GM10248 (cell line): ENCODE measurements around the gene PAQR5.

Experiments used
- CTCF ChIA-PET: fragments of 300-600 bp; sonication (Branson Sonifier 250); formaldehyde crosslinking; extraction: SDS; loops from one replicate; lab custom pipeline; 2021; ENCODE audit warnings: antibody characterized with exemption; lab: Yijun Ruan, JAX
- POLR2A ChIA-PET: fragments of 350-650 bp; sonication (Branson Sonifier 250); formaldehyde crosslinking; extraction: SDS; loops from one replicate; lab custom pipeline; 2020; ENCODE audit warnings: antibody characterized with exemption; lab: Yijun Ruan, JAX
- DNase-seq: peaks from one replicate; pipeline ENCODE4 v3.0.0; 2012; ENCODE audit errors: extremely low spot score
- TF ChIP-seq, protein P1 (sequence below): IDR thresholded peaks from 2 replicates; pipeline ENCODE4 v1.5.1; 2012; ENCODE audit warnings: mild to moderate bottlenecking, low read depth; ENCODE audit errors: extremely low read depth, missing control alignments, control extremely low read depth

PAQR5 gene

DNA sequence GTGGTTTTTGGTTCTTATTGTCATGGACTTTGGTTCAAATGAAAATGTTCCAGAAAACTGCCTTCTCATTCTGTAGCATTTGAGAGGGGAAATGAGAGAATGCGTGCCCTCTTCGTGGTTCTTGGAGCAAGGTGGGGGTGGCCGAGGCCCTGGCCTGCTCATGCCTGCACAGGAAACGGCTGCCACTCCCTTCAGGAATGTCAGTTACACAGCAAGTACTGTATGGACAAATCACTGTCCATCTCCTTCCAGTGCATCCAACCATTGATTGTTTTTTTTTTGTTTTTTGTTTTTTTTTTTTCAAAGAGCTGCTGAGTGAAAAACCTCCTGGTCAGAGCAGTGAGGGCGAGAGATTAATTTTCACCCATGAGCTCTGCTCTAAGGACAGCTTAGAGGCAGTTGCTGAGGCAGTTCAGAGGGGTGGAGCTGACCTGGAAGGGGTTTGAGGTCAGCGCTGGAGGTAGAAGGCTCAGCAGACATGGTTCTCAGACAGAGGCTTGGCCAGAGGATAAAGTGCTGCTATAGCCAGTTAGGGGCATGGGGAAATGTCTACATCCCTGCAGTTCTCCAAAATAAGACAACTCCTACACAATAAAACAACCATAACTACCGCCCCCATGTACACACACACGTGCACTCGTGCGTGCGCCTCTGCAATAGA is 95.2 kb downstream of the PAQR5 start:
- POLR2A ChIA-PET: interaction anchor here (0.7 kb wide), 1 partner anchor 242 kb away, joined by 4 read pairs; no protein-coding TSS in a partner anchor
- CTCF ChIA-PET: interaction anchor here (0.8 to 6.6 kb wide), 18 partner anchors 12 to 363 kb away, joined by 3 to 50 read pairs (median 4); partner anchors contain the start of gene KIF23
- TF ChIP-seq, protein P1, sequence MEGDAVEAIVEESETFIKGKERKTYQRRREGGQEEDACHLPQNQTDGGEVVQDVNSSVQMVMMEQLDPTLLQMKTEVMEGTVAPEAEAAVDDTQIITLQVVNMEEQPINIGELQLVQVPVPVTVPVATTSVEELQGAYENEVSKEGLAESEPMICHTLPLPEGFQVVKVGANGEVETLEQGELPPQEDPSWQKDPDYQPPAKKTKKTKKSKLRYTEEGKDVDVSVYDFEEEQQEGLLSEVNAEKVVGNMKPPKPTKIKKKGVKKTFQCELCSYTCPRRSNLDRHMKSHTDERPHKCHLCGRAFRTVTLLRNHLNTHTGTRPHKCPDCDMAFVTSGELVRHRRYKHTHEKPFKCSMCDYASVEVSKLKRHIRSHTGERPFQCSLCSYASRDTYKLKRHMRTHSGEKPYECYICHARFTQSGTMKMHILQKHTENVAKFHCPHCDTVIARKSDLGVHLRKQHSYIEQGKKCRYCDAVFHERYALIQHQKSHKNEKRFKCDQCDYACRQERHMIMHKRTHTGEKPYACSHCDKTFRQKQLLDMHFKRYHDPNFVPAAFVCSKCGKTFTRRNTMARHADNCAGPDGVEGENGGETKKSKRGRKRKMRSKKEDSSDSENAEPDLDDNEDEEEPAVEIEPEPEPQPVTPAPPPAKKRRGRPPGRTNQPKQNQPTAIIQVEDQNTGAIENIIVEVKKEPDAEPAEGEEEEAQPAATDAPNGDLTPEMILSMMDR: no peak
- DNase-seq: no peak

DNA sequence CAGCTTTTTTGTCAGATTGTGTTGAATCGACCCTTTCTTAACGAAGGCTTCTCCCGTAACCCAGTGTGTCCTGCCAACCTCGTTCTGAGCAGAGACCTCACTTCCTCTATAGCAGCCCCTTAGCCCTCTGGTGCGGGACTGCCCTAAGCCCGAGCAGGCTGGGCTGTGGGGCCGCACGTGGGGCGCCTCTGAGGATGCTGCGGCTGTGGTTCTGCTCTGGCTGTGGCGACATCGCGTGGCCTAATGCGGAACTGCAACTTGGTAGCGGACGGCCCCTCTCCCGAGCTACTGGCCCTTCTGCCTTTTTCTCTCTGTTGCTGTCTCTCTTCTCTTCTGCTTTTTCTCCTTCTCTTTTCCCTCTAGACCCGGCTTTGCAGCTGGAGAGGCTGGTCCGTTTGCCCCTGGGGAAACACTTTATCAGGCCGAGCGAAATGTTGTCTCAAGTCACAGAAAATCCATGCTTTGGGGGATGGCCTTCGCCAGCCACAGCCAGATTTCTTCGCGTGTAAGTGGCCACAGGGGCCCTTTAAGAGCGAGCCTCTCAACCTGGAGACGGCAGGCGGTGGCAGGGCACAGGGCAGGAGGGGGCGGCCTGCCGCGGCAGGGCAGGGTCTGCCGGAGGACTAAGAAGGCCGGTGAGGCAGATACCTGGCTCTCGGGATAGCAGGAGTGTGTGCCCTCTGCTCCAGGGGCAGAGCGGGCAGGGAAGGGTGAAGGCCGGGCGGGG is 96.0 kb downstream of the PAQR5 start:
- TF ChIP-seq, protein P1: peak; percentile 92
- CTCF ChIA-PET: interaction anchor here (0.7 to 6.6 kb wide), 21 partner anchors 11 to 1111 kb away, joined by 3 to 50 read pairs (median 4); partner anchors contain the start of gene KIF23
- DNase-seq: peak; percentile 89
- POLR2A ChIA-PET: interaction anchor here (0.7 kb wide), 1 partner anchor 242 kb away, joined by 4 read pairs; no protein-coding TSS in a partner anchor

- DNase-seq: no peak
- POLR2A ChIA-PET: no interaction called here
- TF ChIP-seq, protein P1: no peak
- CTCF ChIA-PET: interaction anchor here (1.1 to 6.6 kb wide), 11 partner anchors 11 to 349 kb away, joined by 4 to 50 read pairs (median 7); partner anchors contain the start of gene KIF23
These were observed 96.7 kb downstream of the PAQR5 start for GRCh38 chr15:69395460-69395859.

- DNase-seq: no peak
- ChIA-PET POLR2A (no interaction called here), CTCF (interaction anchor here (2.3 to 6.6 kb wide), 4 partner anchors 10 to 338 kb away, joined by 7 to 50 read pairs (median 30); partner anchors contain the start of gene KIF23)
- TF ChIP-seq, protein P1: no peak
These were observed 97.3 kb downstream of the PAQR5 start for GRCh38 chr15:69395991-69396390.

DNA sequence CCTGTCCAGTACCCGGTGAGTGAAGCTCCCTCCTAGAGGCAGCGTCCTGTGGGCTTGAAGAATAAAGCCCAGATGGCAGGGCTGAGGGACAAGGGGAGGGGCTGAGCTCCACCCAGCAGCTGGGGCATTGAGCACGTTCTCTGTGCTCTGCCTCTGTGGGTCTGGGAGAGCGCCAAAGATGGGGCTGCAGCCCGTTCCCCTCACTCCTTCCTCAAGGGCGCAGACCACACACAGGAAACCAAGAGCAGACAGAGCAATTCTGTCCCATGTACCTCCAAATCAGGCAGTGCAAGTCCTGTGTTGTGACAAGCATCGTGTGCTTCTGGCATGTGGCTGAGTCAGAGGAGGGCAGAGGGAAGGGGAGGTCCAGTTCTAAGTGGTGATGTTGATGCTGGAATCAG is 99.8 kb downstream of the PAQR5 start:
- DNase-seq: no peak
- TF ChIP-seq, protein P1: no peak
- POLR2A ChIA-PET: no interaction called here
- CTCF ChIA-PET: interaction anchor here (6.6 kb wide), 1 partner anchor 340 kb away, joined by 46 read pairs; no protein-coding TSS in a partner anchor

DNA sequence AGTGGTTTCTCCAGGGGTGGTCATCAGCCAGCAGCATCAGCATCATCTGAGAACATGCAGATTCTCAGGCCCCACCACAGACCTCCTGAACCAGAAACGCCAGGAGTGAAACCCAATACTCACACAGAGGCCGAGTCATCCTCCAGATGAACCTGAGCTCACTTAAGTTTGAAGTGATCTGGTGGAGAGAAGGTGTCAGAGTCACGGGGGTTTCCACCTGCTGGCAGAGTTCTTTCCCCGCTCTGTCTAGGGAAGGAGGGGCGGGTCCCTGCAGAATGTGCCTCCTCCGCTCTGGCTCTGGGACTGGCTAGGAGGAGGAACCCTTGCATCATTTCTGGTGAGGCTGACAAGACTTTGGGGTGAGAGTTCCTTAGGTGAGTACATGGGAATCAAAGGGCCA is 102.1 kb downstream of the PAQR5 start:
- CTCF ChIA-PET: interaction anchor here (1.4 kb wide), 1 partner anchor 11 kb away, joined by 6 read pairs; no protein-coding TSS in a partner anchor
- POLR2A ChIA-PET: no interaction called here
- no peak for DNase-seq
- TF ChIP-seq, protein P1: no peak
